ENCODE measurements around the gene TUBA3D. TPM values are rescaled to one million over a fixed set of nuclear protein-coding genes. Genes with fewer than 3 reads are reported as not detected.
"Not testable (repeated sequence)": the region's sequence is repeated elsewhere in the genome, so short reads cannot be mapped to it uniquely, and the experiment has no call there.

TUBA3D gene
- polyA plus RNA-seq, 3 donors, result 0.53 to 2.7 (median 2.4) TPM

GRCh38 chr2:131530626-131531344 lies 54.9 kb downstream of the TUBA3D start:
- DNase-seq, result not testable (repeated sequence)

DNA sequence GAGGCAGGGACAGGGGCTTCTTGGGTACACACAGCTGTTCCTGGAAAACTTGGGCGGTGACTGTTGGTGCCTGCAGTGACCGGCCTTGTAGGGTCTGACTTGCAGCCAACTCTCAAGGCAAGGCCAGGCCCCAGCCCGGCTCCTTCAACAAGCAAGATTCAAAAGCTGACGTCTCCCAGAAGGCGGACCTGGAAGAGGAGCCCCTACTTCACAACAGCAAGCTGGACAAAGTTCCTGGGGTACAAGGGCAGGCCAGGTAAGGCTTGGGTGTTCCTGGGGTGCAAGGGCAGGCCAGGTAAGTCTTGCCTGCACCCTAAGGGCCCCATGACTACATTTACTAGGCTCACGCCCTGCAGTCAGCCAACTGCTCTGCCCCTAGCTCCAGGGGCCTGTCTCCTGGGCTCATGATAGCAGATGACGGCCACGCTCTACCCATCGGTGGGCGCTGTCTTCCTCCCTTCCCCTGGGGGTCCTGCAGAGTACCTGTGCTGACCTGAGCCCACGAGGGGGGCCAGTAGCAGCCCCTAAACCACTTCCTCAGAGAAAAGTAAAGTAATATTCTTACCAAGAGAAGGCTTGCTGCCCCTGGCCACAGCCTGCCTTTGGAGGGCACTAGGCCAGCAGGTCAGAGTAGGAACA lies 55.7 kb downstream of the TUBA3D start:
- DNase-seq, result not testable (repeated sequence)

Other genes with a start within 250 kb of the TUBA3D start
- 1 to 10 TPM; 1.2 to 2.1 (median 1.7) TPM for gene RAB6D, start 112.0 kb upstream of the TUBA3D start, polyA plus RNA-seq (ENCODE audit: insufficient read length in 3 of 3)
- 10 to 100 TPM; 66.2 to 84.9 (median 76.6) TPM for gene MZT2A, start 16.3 kb downstream of the TUBA3D start, polyA plus RNA-seq (ENCODE audit: insufficient read length in 3 of 3)
- 10 to 100 TPM; 16.6 to 20.2 (median 19.6) TPM for gene CCDC74A, start 51.8 kb downstream of the TUBA3D start, polyA plus RNA-seq (ENCODE audit: insufficient read length in 3 of 3)

Data from renal pelvis (tissue), 4 donors.